ENCODE results near the gene KCNMA1. TPM values are rescaled to one million over a fixed set of nuclear protein-coding genes. Genes with fewer than 3 reads are reported as not detected.
A peak's percentile ranks its signal among the peaks of the same experiment; 100 is the strongest.

Gene KCNMA1
- total RNA-seq, 1 donor from 2014 or later: 30.1 TPM

DNA sequence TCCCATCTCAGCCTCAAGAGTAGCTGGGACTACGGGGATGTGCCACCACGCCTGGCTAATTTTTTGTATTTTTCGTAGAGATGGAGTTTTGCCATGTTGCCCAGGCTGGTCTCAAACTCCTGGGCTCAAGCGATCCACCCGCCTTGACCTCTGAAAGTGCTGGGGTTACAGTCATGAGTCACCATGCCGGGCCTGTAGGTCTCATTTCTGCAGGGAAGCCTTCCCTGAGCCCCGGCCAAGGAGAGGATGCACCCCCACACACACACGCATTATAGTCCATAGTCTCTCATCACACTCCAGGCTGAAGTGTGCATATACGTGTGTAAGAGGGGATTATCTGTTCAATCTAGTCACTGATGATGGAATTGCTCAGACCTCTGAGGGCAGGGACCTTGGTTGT is 29.3 kb downstream of the KCNMA1 start:
- Mint-ChIP-seq H3K9me3 (no peaks in the 10 kb centered on the region), H3K27me3 (peaks cover 11% of the 10 kb centered on the region), H3K27ac (no peak overlapping the region)

DNA sequence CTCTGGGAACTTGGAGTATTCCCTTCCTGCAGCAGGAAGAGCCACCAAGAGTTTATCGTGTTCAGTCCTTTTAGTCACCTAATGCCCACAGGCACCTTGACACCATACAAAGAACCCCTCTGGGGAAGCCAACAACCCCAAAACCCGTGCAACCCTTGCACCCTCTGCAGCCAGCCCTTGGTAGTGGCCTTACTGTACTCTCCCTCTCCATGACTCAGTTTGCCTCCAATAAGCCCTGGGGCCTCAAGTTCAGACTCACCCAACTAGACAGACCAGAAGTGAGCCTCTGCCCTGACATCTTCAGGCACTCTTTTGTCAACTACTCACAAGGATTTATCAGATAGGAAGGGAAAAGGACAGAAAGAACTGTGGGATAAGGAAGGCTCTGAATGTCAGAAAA is 30.9 kb downstream of the KCNMA1 start:
- H3K4me1 Mint-ChIP-seq (ENCODE audit: unreplicated experiment): peaks cover 36% of the 10 kb centered on the region
- no peaks in the 10 kb centered on the region for H3K9me3 Mint-ChIP-seq
- peak overlapping the region; percentile 2 for H3K4me3 Mint-ChIP-seq
- peak overlapping the region; percentile 7 for H3K27ac Mint-ChIP-seq
- TF ChIP-seq, protein P1, sequence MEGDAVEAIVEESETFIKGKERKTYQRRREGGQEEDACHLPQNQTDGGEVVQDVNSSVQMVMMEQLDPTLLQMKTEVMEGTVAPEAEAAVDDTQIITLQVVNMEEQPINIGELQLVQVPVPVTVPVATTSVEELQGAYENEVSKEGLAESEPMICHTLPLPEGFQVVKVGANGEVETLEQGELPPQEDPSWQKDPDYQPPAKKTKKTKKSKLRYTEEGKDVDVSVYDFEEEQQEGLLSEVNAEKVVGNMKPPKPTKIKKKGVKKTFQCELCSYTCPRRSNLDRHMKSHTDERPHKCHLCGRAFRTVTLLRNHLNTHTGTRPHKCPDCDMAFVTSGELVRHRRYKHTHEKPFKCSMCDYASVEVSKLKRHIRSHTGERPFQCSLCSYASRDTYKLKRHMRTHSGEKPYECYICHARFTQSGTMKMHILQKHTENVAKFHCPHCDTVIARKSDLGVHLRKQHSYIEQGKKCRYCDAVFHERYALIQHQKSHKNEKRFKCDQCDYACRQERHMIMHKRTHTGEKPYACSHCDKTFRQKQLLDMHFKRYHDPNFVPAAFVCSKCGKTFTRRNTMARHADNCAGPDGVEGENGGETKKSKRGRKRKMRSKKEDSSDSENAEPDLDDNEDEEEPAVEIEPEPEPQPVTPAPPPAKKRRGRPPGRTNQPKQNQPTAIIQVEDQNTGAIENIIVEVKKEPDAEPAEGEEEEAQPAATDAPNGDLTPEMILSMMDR (conservative IDR thresholded peaks at IDR 0.05): no peak
- H3K27me3 Mint-ChIP-seq: peaks cover 3% of the 10 kb centered on the region
- DNase-seq (ENCODE audit: extremely low spot score, unreplicated experiment): no peak
- no peaks in the 10 kb centered on the region for H3K36me3 Mint-ChIP-seq

More for the DNA sequence above, 29.3 kb downstream of the KCNMA1 start:
- TF ChIP-seq, protein P1 (conservative IDR thresholded peaks at IDR 0.05): no peak
- no peaks in the 10 kb centered on the region for H3K36me3 Mint-ChIP-seq
- H3K4me3 Mint-ChIP-seq: no peak overlapping the region
- H3K4me1 Mint-ChIP-seq (ENCODE audit: unreplicated experiment): peaks cover 28% of the 10 kb centered on the region
- no peak for DNase-seq (ENCODE audit: extremely low spot score, unreplicated experiment)

DNA sequence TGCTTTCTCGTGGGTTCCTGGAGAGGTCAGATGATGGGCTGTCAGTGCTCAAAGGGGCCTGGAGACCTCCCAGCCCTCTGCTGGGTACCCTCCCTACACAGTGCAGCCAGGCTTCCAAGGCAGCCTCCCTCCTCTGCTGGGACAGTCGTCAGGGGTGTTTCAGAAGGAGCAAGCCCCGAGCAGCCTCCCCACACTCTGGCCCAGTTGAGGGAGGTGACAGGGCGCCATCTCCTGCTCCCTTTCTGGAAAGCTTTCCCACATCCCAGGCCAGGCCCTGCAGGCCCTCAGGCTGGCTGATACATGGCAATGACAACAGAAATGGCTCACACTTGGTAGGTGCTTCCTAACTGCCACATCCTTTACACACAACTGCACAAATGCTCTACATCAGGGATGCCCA is 32.1 kb downstream of the KCNMA1 start:
- DNase-seq (ENCODE audit: extremely low spot score, unreplicated experiment): no peak
- Mint-ChIP-seq H3K4me3 (no peak overlapping the region), H3K4me1 (ENCODE audit: unreplicated experiment) (peaks cover 40% of the 10 kb centered on the region), H3K36me3 (no peaks in the 10 kb centered on the region), H3K9me3 (no peaks in the 10 kb centered on the region), H3K27me3 (peaks cover 3% of the 10 kb centered on the region), H3K27ac (no peak overlapping the region)
- TF ChIP-seq, protein P1 (conservative IDR thresholded peaks at IDR 0.05): no peak

DNA sequence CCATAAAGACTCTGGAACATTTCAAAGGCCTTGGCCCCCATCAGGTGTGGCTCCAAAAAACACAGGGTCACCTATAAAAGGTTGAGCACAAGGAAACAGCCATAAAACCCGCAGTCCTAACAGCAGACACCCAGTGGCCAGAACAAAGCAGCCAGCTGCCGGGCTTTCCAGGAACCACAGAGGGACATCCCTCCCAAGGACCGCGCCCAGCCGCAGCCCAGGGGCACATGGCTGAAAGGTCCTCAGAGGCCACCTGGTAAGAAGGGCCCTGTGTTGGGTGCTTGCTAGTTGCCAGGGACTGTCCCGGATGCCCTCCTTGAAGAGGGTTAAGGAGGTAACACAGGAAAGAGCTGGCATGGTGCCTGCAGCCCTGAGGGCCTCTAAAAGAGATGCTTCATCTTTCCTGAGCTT is 32.7 kb downstream of the KCNMA1 start:
- Mint-ChIP-seq H3K27ac (no peak overlapping the region), H3K36me3 (no peaks in the 10 kb centered on the region), H3K4me3 (no peak overlapping the region), H3K27me3 (peaks cover 4% of the 10 kb centered on the region), H3K4me1 (ENCODE audit: unreplicated experiment) (peaks cover 35% of the 10 kb centered on the region), H3K9me3 (no peaks in the 10 kb centered on the region)
- no peak for DNase-seq (ENCODE audit: extremely low spot score, unreplicated experiment)
- TF ChIP-seq, protein P1 (conservative IDR thresholded peaks at IDR 0.05): no peak

DNA sequence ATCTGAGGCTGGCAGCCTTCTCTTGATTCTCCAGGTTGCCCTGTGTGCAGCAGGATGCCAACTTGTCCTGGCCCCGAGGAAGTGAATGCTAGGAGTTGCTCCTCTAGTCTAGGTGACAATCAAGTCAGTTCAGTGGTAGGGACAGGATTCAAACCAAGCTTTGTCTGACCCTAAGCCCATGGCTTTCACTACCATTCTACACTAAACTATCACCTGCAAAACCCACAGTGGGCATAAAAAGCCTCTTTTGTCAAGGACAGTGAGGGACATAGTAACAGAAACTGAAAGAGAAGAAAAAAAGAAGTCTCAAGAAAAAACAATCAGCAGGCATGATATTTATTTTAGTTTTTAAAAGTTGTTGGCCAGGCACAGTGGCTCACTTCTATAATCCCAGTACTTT is 33.5 kb downstream of the KCNMA1 start:
- DNase-seq (ENCODE audit: extremely low spot score, unreplicated experiment): no peak
- Mint-ChIP-seq H3K4me1 (ENCODE audit: unreplicated experiment) (peaks cover 31% of the 10 kb centered on the region), H3K27ac (no peak overlapping the region), H3K27me3 (peaks cover 7% of the 10 kb centered on the region), H3K4me3 (no peak overlapping the region), H3K36me3 (no peaks in the 10 kb centered on the region), H3K9me3 (no peaks in the 10 kb centered on the region)
- TF ChIP-seq, protein P1 (conservative IDR thresholded peaks at IDR 0.05): no peak

DNA sequence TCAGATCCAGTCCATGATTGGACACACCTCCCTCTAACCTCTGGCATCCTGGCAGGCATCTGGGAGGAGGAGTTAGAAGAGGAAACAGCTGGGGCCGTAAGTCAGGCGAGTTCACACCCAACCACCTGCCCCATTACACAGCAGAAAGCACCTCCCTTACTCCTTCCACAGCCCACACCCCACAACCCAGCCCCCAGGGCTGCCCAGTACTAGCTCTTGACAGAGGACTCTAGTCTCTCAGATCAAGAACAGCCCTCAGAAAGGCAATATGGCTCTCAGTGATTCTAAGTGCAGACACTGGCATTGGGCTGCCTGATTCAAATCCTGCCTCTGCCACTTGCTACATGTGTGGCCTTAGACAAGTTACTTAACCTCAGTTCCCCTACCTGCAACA is 34.1 kb downstream of the KCNMA1 start:
- DNase-seq (ENCODE audit: extremely low spot score, unreplicated experiment): no peak
- peaks cover 31% of the 10 kb centered on the region for H3K4me1 Mint-ChIP-seq (ENCODE audit: unreplicated experiment)
- no peak overlapping the region for H3K4me3 Mint-ChIP-seq
- no peaks in the 10 kb centered on the region for H3K36me3 Mint-ChIP-seq
- H3K9me3 Mint-ChIP-seq: no peaks in the 10 kb centered on the region
- H3K27ac Mint-ChIP-seq: no peak overlapping the region
- TF ChIP-seq, protein P1 (conservative IDR thresholded peaks at IDR 0.05): no peak
- H3K27me3 Mint-ChIP-seq: peaks cover 7% of the 10 kb centered on the region
